PC-3 (cell line): ENCODE results near the gene PIM3. TPM values are rescaled to one million over a fixed set of nuclear protein-coding genes. Genes with fewer than 3 reads are reported as not detected.

Source experiments
- ATAC-seq: fragments of 200-7000 bp; cut with Tn5 transposase; 2 replicates; pipeline ENCODE4 v1.9.1; 2020; ENCODE audit warnings: mild to moderate bottlenecking, moderate library complexity
- BruUV-seq: library from RNA; stranded (reverse); fragments of 400-500 nt; replicated peaks from 2 replicates; lab custom pipeline; 2021; lab: Mats Ljungman, UMichigan
- CTCF ChIA-PET: fragments of 300-600 bp; sonication (Branson Sonifier 250); formaldehyde crosslinking; loops from one replicate; lab custom pipeline; 2022; ENCODE audit warnings: antibody characterized with exemption; lab: Charles Lee
- POLR2A ChIA-PET: fragments of 300-600 bp; sonication (Branson Sonifier 250); formaldehyde crosslinking; loops from one replicate; lab custom pipeline; 2022; ENCODE audit warnings: antibody characterized with exemption; ENCODE audit not compliant: unreplicated experiment; lab: Charles Lee
- DNase-seq: peaks from one replicate; pipeline ENCODE4 v3.0.0-alpha.2; 2015
- H2AFZ ChIP-seq: fragments of 300-600 bp; sonication (generic); 2 replicates; pipeline ENCODE4 v1.6.0; 2016; ENCODE audit warnings: antibody characterized with exemption, low read length
- H3F3A ChIP-seq: fragments of 300-600 bp; sonication (generic); one replicate; pipeline ENCODE4 v1.6.0; 2017; ENCODE audit warnings: antibody characterized with exemption, low read length, control low read depth, mild to moderate bottlenecking; ENCODE audit not compliant: unreplicated experiment
- H3K27ac ChIP-seq: fragments of 300-600 bp; sonication (generic); 2 replicates; pipeline ENCODE4 v1.5.1; 2016; ENCODE audit warnings: mild to moderate bottlenecking, low read length
- H3K27me3 ChIP-seq: fragments of 300-600 bp; sonication (generic); 2 replicates; pipeline ENCODE4 v1.6.1; 2016; ENCODE audit warnings: low read length, mixed read lengths
- H3K36me3 ChIP-seq: fragments of 300-600 bp; sonication (generic); 2 replicates; pipeline ENCODE4 v1.6.1; 2016; ENCODE audit warnings: low read depth, mixed run types, low read length, mixed read lengths
- H3K4me1 ChIP-seq: fragments of 300-600 bp; sonication (generic); 2 replicates; pipeline ENCODE4 v1.5.1; 2016; ENCODE audit warnings: low read length; ENCODE audit not compliant: insufficient read depth
- H3K4me2 ChIP-seq: fragments of 300-600 bp; sonication (generic); 2 replicates; pipeline ENCODE4 v1.6.0; 2016; ENCODE audit warnings: low read length
- H3K4me3 ChIP-seq: fragments of 300-600 bp; sonication (generic); 2 replicates; pipeline ENCODE4 v1.5.1; 2016; ENCODE audit warnings: mild to moderate bottlenecking, low read length, mixed read lengths
- H3K79me2 ChIP-seq: fragments of 300-600 bp; sonication (generic); 2 replicates; pipeline ENCODE4 v1.6.1; 2017; ENCODE audit warnings: low read length, mixed read lengths
- H3K9ac ChIP-seq: fragments of 300-600 bp; sonication (generic); 2 replicates; pipeline ENCODE4 v1.6.0; 2016; ENCODE audit warnings: mild to moderate bottlenecking, low read length
- H3K9me2 ChIP-seq: fragments of 300-600 bp; sonication (generic); replicated peaks from 2 replicates; pipeline ENCODE4 v1.6.1; 2016; ENCODE audit warnings: mixed run types, low read length, mixed read lengths
- H3K9me3 ChIP-seq: fragments of 300-600 bp; sonication (generic); 2 replicates; pipeline ENCODE4 v1.6.1; 2016; ENCODE audit warnings: low read length, mixed read lengths
- H4K20me1 ChIP-seq: fragments of 300-600 bp; sonication (generic); 2 replicates; pipeline ENCODE4 v1.6.1; 2016; ENCODE audit warnings: low read length, mixed read lengths
- EZH2 ChIP-seq: fragments of 300-600 bp; sonication (generic); IDR thresholded peaks from one replicate; pipeline ENCODE4 v1.6.1; 2017; ENCODE audit warnings: antibody characterized with exemption, mild to moderate bottlenecking, low read length; ENCODE audit not compliant: unreplicated experiment
- EZH2phosphoT487 ChIP-seq: fragments of 300-600 bp; sonication (generic); IDR thresholded peaks from 2 replicates; pipeline ENCODE4 v1.6.1; 2018; ENCODE audit warnings: mild to moderate bottlenecking, antibody characterized with exemption, low read length, borderline replicate concordance
- intact Hi-C: fragments of 100-400 bp; cut with micrococcal nuclease; formaldehyde crosslinking; loops from 2 replicates; pipeline ENCODE4 v1.9.0; 2023
- total RNA-seq: library from RNA; depleted of rRNA; stranded (reverse); fragments of >200 nt; gene quantifications from 2 replicates; pipeline ENCODE4 v1.2.3, GENCODE V29; 2014
- TF ChIP-seq, protein P1 (sequence below): fragments of 300-600 bp; sonication (generic); conservative IDR thresholded peaks from 2 replicates; pipeline ENCODE4 v1.5.1; 2017; ENCODE audit warnings: antibody characterized with exemption, low read depth, mild to moderate bottlenecking, low read length

PIM3 gene
- total RNA-seq, 1 experiment from 2014 or later = 61.7 TPM

GRCh38 chr22:49947296-49947622 lies 13.3 kb upstream of the PIM3 start:
- ATAC-seq (no peak), DNase-seq (no peak)
- no peak overlapping the region for H2AFZ ChIP-seq
- TF ChIP-seq EZH2phosphoT487 (no peak), EZH2 (no peak)
- TF ChIP-seq, protein P1, sequence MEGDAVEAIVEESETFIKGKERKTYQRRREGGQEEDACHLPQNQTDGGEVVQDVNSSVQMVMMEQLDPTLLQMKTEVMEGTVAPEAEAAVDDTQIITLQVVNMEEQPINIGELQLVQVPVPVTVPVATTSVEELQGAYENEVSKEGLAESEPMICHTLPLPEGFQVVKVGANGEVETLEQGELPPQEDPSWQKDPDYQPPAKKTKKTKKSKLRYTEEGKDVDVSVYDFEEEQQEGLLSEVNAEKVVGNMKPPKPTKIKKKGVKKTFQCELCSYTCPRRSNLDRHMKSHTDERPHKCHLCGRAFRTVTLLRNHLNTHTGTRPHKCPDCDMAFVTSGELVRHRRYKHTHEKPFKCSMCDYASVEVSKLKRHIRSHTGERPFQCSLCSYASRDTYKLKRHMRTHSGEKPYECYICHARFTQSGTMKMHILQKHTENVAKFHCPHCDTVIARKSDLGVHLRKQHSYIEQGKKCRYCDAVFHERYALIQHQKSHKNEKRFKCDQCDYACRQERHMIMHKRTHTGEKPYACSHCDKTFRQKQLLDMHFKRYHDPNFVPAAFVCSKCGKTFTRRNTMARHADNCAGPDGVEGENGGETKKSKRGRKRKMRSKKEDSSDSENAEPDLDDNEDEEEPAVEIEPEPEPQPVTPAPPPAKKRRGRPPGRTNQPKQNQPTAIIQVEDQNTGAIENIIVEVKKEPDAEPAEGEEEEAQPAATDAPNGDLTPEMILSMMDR = no peak
- no peak overlapping the region for H3K4me2 ChIP-seq
- H3F3A ChIP-seq = no peaks in the 10 kb centered on the region
- BruUV-seq = no TSS peak
- H3K27ac ChIP-seq = no peak overlapping the region
- H4K20me1 ChIP-seq = no peaks in the 10 kb centered on the region
- H3K27me3 ChIP-seq = no peaks in the 10 kb centered on the region
- POLR2A ChIA-PET = no interaction called here
- H3K4me1 ChIP-seq = peaks cover 37% of the 10 kb centered on the region
- CTCF ChIA-PET = no interaction called here
- no peak overlapping the region for H3K9ac ChIP-seq
- no peaks in the 10 kb centered on the region for H3K36me3 ChIP-seq
- no peak overlapping the region for H3K4me3 ChIP-seq
- intact Hi-C loops = no loop called here
- no peaks in the 10 kb centered on the region for H3K79me2 ChIP-seq
- H3K9me2 ChIP-seq = no peaks in the 10 kb centered on the region
- no peaks in the 10 kb centered on the region for H3K9me3 ChIP-seq

DNA sequence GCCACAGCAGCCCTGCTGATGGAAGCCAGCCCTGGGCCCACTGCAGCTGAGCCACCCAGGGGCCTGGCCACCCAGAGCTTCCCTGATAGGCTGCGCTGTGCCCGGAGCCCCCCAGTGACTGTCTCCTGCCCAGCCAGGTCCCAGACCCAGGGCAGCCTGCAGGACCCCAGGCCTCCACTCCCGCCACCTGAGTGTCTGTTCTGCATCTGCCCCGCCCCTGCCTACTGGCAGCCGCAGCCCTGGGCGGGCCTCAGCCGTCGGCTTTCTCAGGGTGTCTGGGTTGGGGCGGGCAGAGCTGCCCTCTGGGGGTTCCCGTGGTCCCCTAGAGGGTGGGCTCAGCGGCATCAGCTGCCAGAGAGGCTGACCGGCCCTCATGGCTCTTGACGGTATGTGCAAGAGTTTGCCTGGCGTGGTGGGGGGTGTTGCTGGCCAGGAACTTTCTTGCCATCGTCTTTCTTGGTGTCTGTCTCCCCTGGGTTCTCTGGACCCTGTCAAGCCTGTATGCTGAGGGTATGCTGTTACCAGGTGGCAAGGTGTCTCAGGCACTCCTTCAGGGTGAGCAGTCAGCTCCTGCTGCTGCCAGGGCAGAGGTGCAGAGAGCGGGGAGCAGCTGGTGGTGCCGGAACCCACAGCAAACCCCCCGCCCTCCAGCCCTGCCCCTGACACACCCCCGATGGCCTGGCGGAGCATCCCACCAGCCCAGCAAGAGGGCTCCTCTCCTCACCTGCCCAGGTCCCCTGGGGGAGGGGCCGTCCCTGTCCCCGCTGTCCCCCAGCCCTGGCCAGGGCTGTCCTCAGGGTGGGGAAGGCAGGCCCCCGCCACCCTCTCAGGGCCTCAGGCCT lies 12.2 kb upstream of the PIM3 start:
- ATAC-seq = no peak
- H3K9me3 ChIP-seq = no peaks in the 10 kb centered on the region
- peak overlapping the region; percentile 58 for H3K9ac ChIP-seq
- no peaks in the 10 kb centered on the region for H3K36me3 ChIP-seq
- no peak overlapping the region for H2AFZ ChIP-seq
- peaks cover 42% of the 10 kb centered on the region for H3K4me1 ChIP-seq
- intact Hi-C loops = no loop called here
- no peak overlapping the region; the same call in 1 of the 2 replicates for H3K4me3 ChIP-seq
- no peaks in the 10 kb centered on the region for H3K27me3 ChIP-seq
- no peak for TF ChIP-seq EZH2phosphoT487
- no peak for TF ChIP-seq EZH2
- TF ChIP-seq, protein P1 = no peak
- ChIA-PET CTCF (no interaction called here), POLR2A (no interaction called here)
- no peaks in the 10 kb centered on the region for H3K9me2 ChIP-seq
- H4K20me1 ChIP-seq = no peaks in the 10 kb centered on the region
- peak overlapping the region; percentile 81 for H3K27ac ChIP-seq
- no peak for DNase-seq
- BruUV-seq = TSS peak; percentile 31
- H3F3A ChIP-seq = no peaks in the 10 kb centered on the region
- peak overlapping the region; percentile 71 for H3K4me2 ChIP-seq
- H3K79me2 ChIP-seq = no peaks in the 10 kb centered on the region
